K562 (cell line): ENCODE measurements around the gene TRMT44. TPM values are rescaled to one million over a fixed set of nuclear protein-coding genes. Genes with fewer than 3 reads are reported as not detected.

Experiments used
- ATAC-seq: fragments of 200-7000 bp; cut with Tn5 transposase; 3 replicates; pipeline ENCODE4 v1.9.1; 2020; ENCODE audit warnings: moderate library complexity
- BruUV-seq: library from RNA; stranded (reverse); fragments of 400-500 nt; replicated peaks from 2 replicates; lab custom pipeline; 2021; lab: Mats Ljungman, UMichigan
- CTCF ChIA-PET: fragments of 300-600 bp; formaldehyde crosslinking; extraction: SDS; loops from one replicate; lab custom pipeline; 2021; ENCODE audit warnings: low intra/inter-chr PET ratio; lab: Yijun Ruan, JAX
- POLR2A ChIA-PET: fragments of 300-600, 350-650 bp; sonication (Branson Sonifier 250); formaldehyde crosslinking; extraction: SDS; loops from one replicate; lab custom pipeline; 2021; ENCODE audit warnings: antibody characterized with exemption, inconsistent platforms; lab: Yijun Ruan, JAX
- DNase-seq, 4 experiments: peaks; one replicate each; pipeline versions ENCODE4 v3.0.0 to v3.0.0-alpha.2; 2011 to 2018; ENCODE audit warnings: low spot score in 3 of 4, mixed read lengths in 3 of 4; ENCODE audit errors: extremely low read depth in 1 of 4
- FAIRE-seq: peaks from 2 replicates; lab custom pipeline; 2011; peaks lifted over from hg19 to GRCh38; lab: Jason Lieb, UNC
- H2AFZ ChIP-seq: 2 replicates; pipeline ENCODE4 v1.6.0; 2011; ENCODE audit warnings: low read depth, low read length, control low read depth, inconsistent platforms
- H3K27ac ChIP-seq: fragments of 200-600 bp; 3 replicates; pipeline ENCODE4 v1.8.0; 2011; ENCODE audit warnings: low read depth, mild to moderate bottlenecking, control low read depth, inconsistent platforms, low read length, moderate library complexity, mixed read lengths; ENCODE audit errors: extremely low read depth
- H3K27me3 ChIP-seq, 2 experiments: fragments of 300-600 bp in 1 of 2; 2 replicates in 1 of 2; 3 replicates in 1 of 2; pipeline versions ENCODE4 v1.6.0 to v1.8.0; 2011; ENCODE audit warnings: inconsistent platforms in 2 of 2, low read length in 2 of 2, mild to moderate bottlenecking in 1 of 2, mixed read lengths in 1 of 2, moderate library complexity in 1 of 2; ENCODE audit not compliant: control insufficient read depth in 2 of 2, insufficient read depth in 2 of 2
- H3K36me3 ChIP-seq: fragments of 300-600 bp; 3 replicates; pipeline ENCODE4 v1.8.0; 2011; ENCODE audit warnings: mild to moderate bottlenecking, low read length, inconsistent platforms; ENCODE audit not compliant: control insufficient read depth, insufficient read depth
- H3K4me1 ChIP-seq, 2 experiments: fragments of 200-600 bp in 1 of 2; replicated peaks in 1 of 2; 2 replicates in 1 of 2; 3 replicates in 1 of 2; pipeline versions ENCODE4 v1.5.1 to v1.8.0; 2011; ENCODE audit warnings: inconsistent platforms in 2 of 2, low read length in 2 of 2, mild to moderate bottlenecking in 1 of 2, mixed read lengths in 1 of 2, moderate library complexity in 1 of 2; ENCODE audit not compliant: control insufficient read depth in 2 of 2, insufficient read depth in 2 of 2
- H3K4me2 ChIP-seq: 2 replicates; pipeline ENCODE4 v1.6.1; 2011; ENCODE audit warnings: low read length, control low read depth, inconsistent platforms, mixed read lengths; ENCODE audit not compliant: insufficient read depth
- H3K4me3 ChIP-seq: fragments of 200-600 bp; sonication (generic), shearing (Covaris generic); 2 replicates; pipeline ENCODE4 v1.5.1; 2016; ENCODE audit warnings: control low read depth, inconsistent platforms
- H3K79me2 ChIP-seq: fragments of 200-600 bp; 3 replicates; pipeline ENCODE4 v1.8.0; 2011; ENCODE audit warnings: low read length, inconsistent platforms; ENCODE audit not compliant: control insufficient read depth, insufficient read depth
- H3K9ac ChIP-seq, 2 experiments: 2 replicates each; pipeline versions ENCODE4 v1.6.0 to v1.6.1; 2011; ENCODE audit warnings: low read depth in 2 of 2, low read length in 2 of 2, control low read depth in 1 of 2, inconsistent platforms in 1 of 2, mild to moderate bottlenecking in 1 of 2, mixed read lengths in 1 of 2; ENCODE audit not compliant: insufficient read depth in 1 of 2
- H3K9me1 ChIP-seq: one replicate; pipeline ENCODE4 v1.6.0; 2011; ENCODE audit warnings: inconsistent platforms, mild to moderate bottlenecking, low read length, moderate library complexity; ENCODE audit not compliant: control insufficient read depth, insufficient read depth
- H3K9me3 ChIP-seq: replicated peaks from 2 replicates; pipeline ENCODE4 v1.5.1; 2011; ENCODE audit warnings: low read depth, low read length, inconsistent platforms; ENCODE audit not compliant: control insufficient read depth, insufficient read depth
- H4K20me1 ChIP-seq: replicated peaks from 2 replicates; pipeline ENCODE4 v1.6.1; 2011; ENCODE audit warnings: low read length, inconsistent platforms, mixed read lengths; ENCODE audit not compliant: control insufficient read depth, insufficient read depth
- BRD4 ChIP-seq: fragments of 200-600 bp; sonication (generic); IDR thresholded peaks from 2 replicates; pipeline ENCODE4 v1.6.1; 2017; ENCODE audit warnings: inconsistent platforms
- CC2D1A ChIP-seq: fragments of 450-650 bp; IDR thresholded peaks from 2 replicates; pipeline ENCODE4 v1.6.1; 2017; ENCODE audit warnings: mild to moderate bottlenecking
- CTBP1 ChIP-seq: fragments of 450-650 bp; IDR thresholded peaks from 2 replicates; pipeline ENCODE4 v1.6.1; 2016; ENCODE audit warnings: borderline replicate concordance
- HDAC1 ChIP-seq, 2 experiments: fragments of 450-650 bp; IDR thresholded peaks; 2 replicates each; pipeline ENCODE4 v1.6.1; 2016 to 2017; ENCODE audit warnings: inconsistent platforms in 1 of 2, mild to moderate bottlenecking in 1 of 2, moderate library complexity in 1 of 2
- HSF4 ChIP-seq: fragments of 250-450 bp; sonication (Bioruptor Pico); IDR thresholded peaks from 2 replicates; pipeline ENCODE4 v2.1.2; 2022; ENCODE audit warnings: mild to moderate bottlenecking, moderate library complexity, borderline replicate concordance
- MTA1 ChIP-seq: fragments of 450-650 bp; IDR thresholded peaks from 2 replicates; pipeline ENCODE4 v1.6.1; 2017; ENCODE audit warnings: borderline replicate concordance
- MYBL2 ChIP-seq, 2 experiments: fragments of 450-650 bp in 1 of 2; sonication (generic) in 1 of 2; formaldehyde crosslinking in 1 of 2; IDR thresholded peaks; 2 replicates each; pipeline versions ENCODE4 v1.6.1 to v1.8.1; 2017 to 2022; ENCODE audit warnings: borderline replicate concordance in 1 of 2, inconsistent platforms in 1 of 2, low read depth in 1 of 2, mild to moderate bottlenecking in 1 of 2, missing genetic modification reagents in 1 of 2, moderate library complexity in 1 of 2
- PCBP1 ChIP-seq: fragments of 200-400 bp; formaldehyde crosslinking; IDR thresholded peaks from 2 replicates; pipeline ENCODE4 v1.6.1; 2018; ENCODE audit warnings: mild to moderate bottlenecking, low read depth, low read length; ENCODE audit not compliant: poor library complexity, severe bottlenecking
- U2AF2 ChIP-seq: fragments of 200-400 bp; formaldehyde crosslinking; optimal IDR thresholded peaks from 2 replicates; pipeline ENCODE3; 2017; ENCODE audit warnings: low read depth, mild to moderate bottlenecking, low read length
- ZNF217 ChIP-seq: sonication (generic); formaldehyde crosslinking; IDR thresholded peaks from 2 replicates; pipeline ENCODE4 v1.8.0; 2022; ENCODE audit warnings: mild to moderate bottlenecking, missing genetic modification reagents
- WGBS: fragments of 100-300 bp; shearing (Covaris generic); methylation state at CpG from one replicate; pipeline ENCODE4 v1.1.6; 2016; ENCODE audit warnings: low coverage, mixed read lengths; ENCODE audit not compliant: insufficient coverage; ENCODE audit errors: missing lambda C conversion rate; 5-methylcytosine and 5-hydroxymethylcytosine counted together
- in situ Hi-C: fragments of 300-500 bp; cut with MboI; formaldehyde crosslinking; loops from 4 replicates; pipeline ENCODE4 v1.15.0; 2018; ENCODE audit warnings: inconsistent platforms, mixed read lengths
- intact Hi-C: fragments of 100-400 bp; cut with micrococcal nuclease; formaldehyde crosslinking; loops from 2 replicates; pipeline ENCODE4 v1.14.2; 2022
- polyA plus RNA-seq, 8 experiments: library from polyadenylated mRNA; depleted of rRNA in 4 of 8; stranded (reverse) in 5 of 8; unstranded in 3 of 8; fragments of >200 nt; fragmentation: Nextera tagmentation in 2 of 8; fragmentation: Illumina TruSeq in 1 of 8; extraction: Ambion mirVana in 2 of 8; extraction: Trizol in 1 of 8; gene quantifications; 2 replicates each; pipeline versions ENCODE4 v1.2.1 to v1.2.3, GENCODE V29; 2011 to 2014; ENCODE audit warnings: inconsistent platforms in 1 of 8, missing spikeins in 1 of 8
- total RNA-seq, 7 experiments: library from RNA; depleted of rRNA in 6 of 7; stranded (reverse); fragments of >200 nt in 6 of 7; fragmentation: Illumina TruSeq in 2 of 7; extraction: Trizol in 2 of 7; gene quantifications; 2 replicates each; pipeline versions ENCODE4 v1.2.1 to v1.2.3, GENCODE V29; 2011 to 2021; ENCODE audit warnings: low replicate concordance in 1 of 7

The TRMT44 gene
- total and polyA plus RNA-seq, 9 of the 15 experiments (the other 6 are each of a cell fraction or from before 2014, with no cell fraction given), result 1.2 to 18.6 (median 10.0) TPM

DNA sequence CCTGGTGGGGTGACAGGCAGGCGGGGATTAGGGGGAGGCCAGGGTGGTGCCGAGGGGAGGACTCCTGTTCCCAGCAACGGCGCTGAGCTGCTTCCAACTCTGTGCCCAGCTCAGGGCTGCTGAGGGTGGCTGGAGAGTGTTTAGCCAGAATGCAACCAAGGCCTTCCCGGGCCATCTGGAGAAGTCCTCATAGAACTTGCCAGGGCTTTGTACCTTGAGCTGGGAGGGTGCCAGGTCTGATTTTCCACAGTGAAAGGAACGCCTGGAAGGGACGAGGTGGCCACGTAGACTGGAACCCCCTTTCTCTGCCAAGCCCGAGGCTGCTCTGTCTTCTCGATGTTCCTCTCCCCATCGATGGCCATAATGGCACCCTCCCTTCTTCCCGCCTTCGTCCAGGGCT, 82.6 kb downstream of the TRMT44 start:
- in situ Hi-C loops (no loop called here), intact Hi-C loops (no loop called here)
- 37% methylated on average over 10 of the region's 13 CpGs for WGBS
- H3K4me1 ChIP-seq, result peaks cover 0 to 3% of the 10 kb centered on the region in 2 experiments; a peak in 1 of 5 replicates
- TF ChIP-seq ZNF217 (CRISPR knock-in tag) (no peak), CTBP1 (no peak), MTA1 (no peak), U2AF2 (no peak), BRD4 (no peak), PCBP1 (no peak), CC2D1A (no peak), HDAC1 (IDR thresholded peaks at IDR 0.05) (no peak), MYBL2 (IDR thresholded peaks at IDR 0.05; ENCODE audit: low read depth) (no peak), MYBL2 (CRISPR knock-in tag; IDR thresholded peaks at IDR 0.05; ENCODE audit: borderline replicate concordance) (no peak), HSF4 (CRISPR knock-in tag) (no peak)
- H4K20me1 ChIP-seq, result no peaks in the 10 kb centered on the region
- no peak overlapping the region for H3K27ac ChIP-seq
- H3K9me3 ChIP-seq, result no peaks in the 10 kb centered on the region; the same call in 1 of the 2 replicates
- no peak overlapping the region for H2AFZ ChIP-seq
- H3K9ac ChIP-seq, result no peak overlapping the region
- no peaks in the 10 kb centered on the region for H3K27me3 ChIP-seq
- DNase-seq (no peak), ATAC-seq (no peak), FAIRE-seq (no peak)
- H3K36me3 ChIP-seq, result no peaks in the 10 kb centered on the region
- H3K4me2 ChIP-seq, result no peak overlapping the region
- H3K4me3 ChIP-seq, result no peak overlapping the region
- ChIA-PET CTCF (no interaction called here), POLR2A (interaction anchor here (0.9 kb wide), 1 partner anchor 74 kb away, joined by 3 read pairs; no protein-coding TSS in a partner anchor)
- no peaks in the 10 kb centered on the region for H3K79me2 ChIP-seq
- no peaks in the 10 kb centered on the region for H3K9me1 ChIP-seq
- BruUV-seq, result no TSS peak
